Adrenal gland (tissue), 5 donors: ENCODE results near the gene SLC4A5.

ENCODE experiments used
- CTCF ChIP-seq, 6 experiments: fragments of 450-650 bp in 4 of 6; fragments of 200-600 bp in 2 of 6; sonication (generic) in 1 of 6; IDR thresholded peaks; 1 replicate in 5 of 6; 2 replicates in 1 of 6; pipeline versions ENCODE4 v1.5.1 to v1.8.0; 2016 to 2021; ENCODE audit warnings: antibody characterized with exemption in 6 of 6, mild to moderate bottlenecking in 2 of 6, moderate library complexity in 1 of 6
- POLR2A ChIP-seq, 2 donors: fragments of 450-650 bp; IDR thresholded peaks; one replicate each; pipeline ENCODE4 v1.6.1; 2017; ENCODE audit warnings: antibody characterized with exemption in 2 of 2, mild to moderate bottlenecking in 2 of 2, moderate library complexity in 1 of 2
- donor health status: DM: no; HTN: no; CAD: no.

GRCh38 chr2:74221604-74222299 lies 121.5 kb downstream of the SLC4A5 start:
- TF ChIP-seq CTCF (IDR thresholded peaks at IDR 0.05) = no peak
- no peak for TF ChIP-seq POLR2A (IDR thresholded peaks at IDR 0.05)
